K562 treated with DMSO at 1 percent for 4 hours (cell line): Measurements from ENCODE around the gene USP48. TPM values are rescaled to one million over a fixed set of nuclear protein-coding genes. Genes with fewer than 3 reads are reported as not detected.

ENCODE experiments used
- total RNA-seq: library from RNA; unstranded; fragments of 300-600 nt; gene quantifications from 2 replicates; pipeline ENCODE4 v1.2.3, GENCODE V29; 2022; ENCODE audit not compliant: insufficient read depth

Gene USP48
- 68.5 and 79.3 TPM in 2 replicates for total RNA-seq

DNA sequence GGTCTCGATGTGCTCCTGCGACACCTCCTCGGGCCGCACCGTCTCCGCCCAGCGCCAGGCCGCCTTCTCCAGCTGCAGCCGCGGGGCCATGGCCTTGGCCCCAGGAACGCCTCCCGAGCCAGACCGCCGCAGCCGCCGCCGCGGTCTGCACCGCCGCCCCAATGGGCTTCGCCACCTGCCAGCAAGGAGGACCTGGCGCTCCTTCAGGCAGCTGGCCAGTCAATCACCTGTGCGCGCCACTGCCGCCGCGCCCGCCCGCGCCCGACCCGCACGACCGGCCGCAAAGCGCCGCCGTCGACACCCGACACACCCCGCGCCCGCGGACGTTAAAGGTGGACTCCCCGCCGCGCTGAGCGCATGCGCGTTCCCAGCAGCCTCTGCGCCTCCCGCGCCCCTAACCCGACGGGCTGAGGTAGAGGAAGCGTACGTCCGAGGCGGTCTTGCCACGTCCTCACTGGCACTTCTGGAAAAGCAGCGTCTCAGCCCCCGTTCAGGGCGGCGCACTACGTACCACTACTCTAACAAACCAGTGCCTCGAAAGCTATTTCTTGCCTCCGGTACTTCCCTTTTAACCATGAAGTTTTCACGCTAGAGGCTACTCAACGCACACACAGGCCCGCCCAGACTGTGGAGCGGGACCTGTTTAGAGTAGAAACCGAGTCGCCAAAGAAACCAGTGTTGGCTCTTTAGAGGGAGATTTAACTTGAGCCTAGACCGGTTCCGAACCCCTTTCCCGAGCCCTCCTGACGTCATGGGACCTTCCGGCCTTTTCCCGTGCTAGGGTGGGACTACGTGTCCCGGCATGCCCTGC lies at the start of gene USP48:
USP48 (minus strand) TSS at position 282 of the 811 bp plus-strand sequence; CDS start at position 90, 192 bp downstream.

GRCh38 chr1:21811875-21812305 lies 28.9 kb upstream of the USP48 start, which contains the start of gene LDLRAD2:
TSS of gene LDLRAD2 (plus strand) at chr1:21812265. CDS start at chr1:21812452, 187 bp downstream.

DNA sequence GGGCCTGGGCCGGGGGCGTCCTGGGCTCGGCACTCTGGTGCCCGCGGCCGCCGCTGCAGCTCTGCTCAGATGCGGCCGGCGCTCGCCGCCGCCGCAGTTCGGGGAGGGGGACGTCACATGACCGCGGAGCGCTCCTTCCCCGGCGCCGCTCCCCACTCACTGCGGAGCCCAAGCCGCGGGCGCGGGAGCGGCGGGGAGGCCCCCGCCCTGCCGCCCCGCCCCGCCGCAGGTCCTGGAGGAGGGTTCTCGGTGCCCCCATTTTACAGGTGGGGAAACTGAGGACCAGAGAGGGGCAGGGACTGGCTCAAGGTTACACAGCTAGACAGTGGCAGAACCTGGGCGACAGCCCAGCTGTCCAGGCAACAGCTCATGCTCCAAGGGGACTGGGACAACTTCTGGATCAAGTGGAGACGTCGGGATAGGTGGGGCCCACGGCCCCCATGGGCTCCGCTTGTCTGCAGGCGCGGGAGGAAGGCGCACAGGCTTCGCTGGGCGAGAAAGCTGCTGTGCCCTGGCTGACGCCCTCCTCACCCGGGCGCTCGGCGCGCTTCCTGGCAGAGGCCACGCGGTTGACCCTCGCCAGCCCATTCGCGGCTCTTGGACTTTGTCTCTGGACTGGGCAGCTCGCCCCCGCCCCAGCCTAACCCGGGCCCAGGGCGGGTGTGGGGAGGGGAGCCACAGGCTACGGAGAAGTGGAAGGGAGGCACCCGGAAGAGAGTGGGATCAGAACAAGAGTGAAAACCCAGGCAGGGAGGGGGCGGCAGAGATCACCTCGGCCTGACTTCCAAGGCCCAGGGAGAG lies 113.5 kb downstream of the USP48 start, which contains the start of gene RAP1GAP:
RAP1GAP (minus strand) TSS at position 100 of the 801 bp plus-strand sequence. CDS start 49,325 bp downstream, outside the sequence.

Other genes with a start within 250 kb of the USP48 start
- 41.1 and 55.4 TPM in 2 replicates for gene RAP1GAP, start 113.8 kb downstream of the USP48 start, total RNA-seq
- gene LDLRAD2, start 29.1 kb upstream of the USP48 start, total RNA-seq: 2.5 TPM in 1 of 2 replicates, not detected in the other
- gene HSPG2, start 154.2 kb upstream of the USP48 start, total RNA-seq: 76.8 and 114 TPM in 2 replicates
- not detected in 2 replicates for gene CELA3B, start 193.9 kb upstream of the USP48 start, total RNA-seq
- not detected in 2 replicates for gene CELA3A, start 218.5 kb upstream of the USP48 start, total RNA-seq